ENCODE measurements around the gene PLEKHG3. TPM values are rescaled to one million over a fixed set of nuclear protein-coding genes. Genes with fewer than 3 reads are reported as not detected.

Gene PLEKHG3
- polyA plus RNA-seq, 1 donor (not counting 4 experiments of a cell fraction or from before 2014, with no cell fraction given) = 71.0 TPM

DNA sequence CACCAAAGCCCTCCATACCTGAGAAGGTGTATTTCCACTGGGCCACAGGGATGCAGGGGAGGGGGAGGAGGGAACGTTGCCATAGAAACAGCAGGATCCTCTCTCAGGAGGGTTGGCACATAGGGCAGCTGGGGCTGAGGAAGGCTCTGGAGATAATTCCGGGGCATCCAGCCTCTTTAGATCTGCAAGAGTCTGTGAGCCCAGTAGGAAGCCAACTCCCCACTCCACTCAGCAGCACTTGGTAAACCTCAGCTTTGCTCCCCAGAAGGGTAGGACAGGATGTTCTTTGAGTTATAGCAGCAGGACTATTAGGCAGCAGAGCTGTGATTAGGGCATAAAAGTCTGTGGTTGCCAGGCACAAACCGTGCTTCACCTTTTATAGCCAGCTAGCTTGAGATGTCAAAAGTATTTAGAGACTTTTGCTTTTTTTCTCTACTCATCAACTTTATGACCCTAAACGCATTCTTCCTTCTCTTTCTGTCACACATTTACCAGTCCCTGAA lies 7.8 kb upstream of the PLEKHG3 start:
- no peak overlapping the region for H2AFZ ChIP-seq (ENCODE audit: control insufficient read depth, low read length)
- H3K9ac ChIP-seq (ENCODE audit: control insufficient read depth, extremely low read depth, insufficient read depth, low read length) = no peak overlapping the region
- no peaks in the 10 kb centered on the region for H3K27me3 ChIP-seq (ENCODE audit: control insufficient read depth, extremely low read depth, insufficient read depth, low read length)
- no peak for DNase-seq (ENCODE audit: low read depth, low spot score)
- no peaks in the 10 kb centered on the region for H3K9me3 ChIP-seq (ENCODE audit: control insufficient read depth, low read depth, low read length)
- H3K27ac ChIP-seq (ENCODE audit: control insufficient read depth, insufficient read depth, low read length) = no peak overlapping the region
- TF ChIP-seq, protein P1, sequence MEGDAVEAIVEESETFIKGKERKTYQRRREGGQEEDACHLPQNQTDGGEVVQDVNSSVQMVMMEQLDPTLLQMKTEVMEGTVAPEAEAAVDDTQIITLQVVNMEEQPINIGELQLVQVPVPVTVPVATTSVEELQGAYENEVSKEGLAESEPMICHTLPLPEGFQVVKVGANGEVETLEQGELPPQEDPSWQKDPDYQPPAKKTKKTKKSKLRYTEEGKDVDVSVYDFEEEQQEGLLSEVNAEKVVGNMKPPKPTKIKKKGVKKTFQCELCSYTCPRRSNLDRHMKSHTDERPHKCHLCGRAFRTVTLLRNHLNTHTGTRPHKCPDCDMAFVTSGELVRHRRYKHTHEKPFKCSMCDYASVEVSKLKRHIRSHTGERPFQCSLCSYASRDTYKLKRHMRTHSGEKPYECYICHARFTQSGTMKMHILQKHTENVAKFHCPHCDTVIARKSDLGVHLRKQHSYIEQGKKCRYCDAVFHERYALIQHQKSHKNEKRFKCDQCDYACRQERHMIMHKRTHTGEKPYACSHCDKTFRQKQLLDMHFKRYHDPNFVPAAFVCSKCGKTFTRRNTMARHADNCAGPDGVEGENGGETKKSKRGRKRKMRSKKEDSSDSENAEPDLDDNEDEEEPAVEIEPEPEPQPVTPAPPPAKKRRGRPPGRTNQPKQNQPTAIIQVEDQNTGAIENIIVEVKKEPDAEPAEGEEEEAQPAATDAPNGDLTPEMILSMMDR (optimal IDR thresholded peaks at IDR 0.05 in 1 of 3, IDR thresholded peaks at IDR 0.05 in 1 of 3, conservative IDR thresholded peaks at IDR 0.05 in 1 of 3; ENCODE audit: extremely low read depth in 1 of 3, insufficient read depth in 2 of 3, low read length in 3 of 3) = no peak
- no peak for TF ChIP-seq EZH2 (IDR thresholded peaks at IDR 0.05; ENCODE audit: low read length)
- H3K4me1 ChIP-seq (ENCODE audit: control insufficient read depth, extremely low read depth, insufficient read depth, low read length) = peaks cover 22% of the 10 kb centered on the region
- H3K9me1 ChIP-seq (ENCODE audit: control insufficient read depth, extremely low read depth, insufficient read depth, low read length) = no peaks in the 10 kb centered on the region
- dilution Hi-C loops (cut with MboI; ENCODE audit: extremely low pct_ligation_motif_present, low sequenced_read_pairs) = no loop called here
- H3K4me3 ChIP-seq (ENCODE audit: control insufficient read depth in 2 of 3, extremely low read depth in 1 of 3, insufficient read depth in 2 of 3, low read depth in 1 of 3, low read length in 3 of 3) = no peak overlapping the region
- no peaks in the 10 kb centered on the region for H4K20me1 ChIP-seq (ENCODE audit: control insufficient read depth, extremely low read depth, insufficient read depth, low read length)
- no peaks in the 10 kb centered on the region for H3K36me3 ChIP-seq (ENCODE audit: control insufficient read depth in 2 of 2, extremely low read depth in 1 of 2, insufficient read depth in 2 of 2, low read length in 2 of 2)
- no peak overlapping the region for H3K4me2 ChIP-seq (ENCODE audit: control insufficient read depth, extremely low read depth, insufficient read depth, low read depth, low read length)
- FAIRE-seq = no peak
- no peaks in the 10 kb centered on the region for H3K79me2 ChIP-seq (ENCODE audit: control insufficient read depth, insufficient read depth, low read length)

DNA sequence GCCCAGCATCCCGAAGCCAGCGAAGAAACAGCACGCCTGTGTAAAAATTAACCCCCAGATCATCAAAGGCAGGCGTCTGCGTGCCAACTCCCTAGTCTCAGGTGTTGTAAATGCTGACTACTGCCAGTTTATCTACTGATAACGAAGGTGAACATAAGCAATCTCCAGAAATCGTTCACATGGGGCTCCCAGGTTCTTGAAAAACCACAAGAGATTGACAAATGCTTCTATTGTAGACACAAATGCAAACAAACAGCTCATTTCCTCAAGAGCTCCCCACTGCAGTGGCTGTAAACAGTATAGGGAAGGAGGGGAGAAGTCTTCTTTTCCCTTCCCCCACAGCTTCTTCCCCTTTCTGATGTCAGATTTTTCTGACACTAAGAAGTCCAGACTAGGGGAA lies 5.3 kb upstream of the PLEKHG3 start:
- DNase-seq (ENCODE audit: low read depth, low spot score) = no peak

More for the DNA sequence above, 5.3 kb upstream of the PLEKHG3 start:
- Histone ChIP-seq H3K9me1 (ENCODE audit: control insufficient read depth, extremely low read depth, insufficient read depth, low read length) (no peaks in the 10 kb centered on the region), H3K27ac (ENCODE audit: control insufficient read depth, insufficient read depth, low read length) (no peak overlapping the region), H3K9ac (ENCODE audit: control insufficient read depth, extremely low read depth, insufficient read depth, low read length) (no peak overlapping the region), H3K4me3 (ENCODE audit: control insufficient read depth in 2 of 3, extremely low read depth in 1 of 3, insufficient read depth in 2 of 3, low read depth in 1 of 3, low read length in 3 of 3) (no peak overlapping the region), H3K79me2 (ENCODE audit: control insufficient read depth, insufficient read depth, low read length) (peaks cover 1% of the 10 kb centered on the region), H3K4me1 (ENCODE audit: control insufficient read depth, extremely low read depth, insufficient read depth, low read length) (peaks cover 33% of the 10 kb centered on the region), H3K27me3 (ENCODE audit: control insufficient read depth, extremely low read depth, insufficient read depth, low read length) (no peaks in the 10 kb centered on the region), H4K20me1 (ENCODE audit: control insufficient read depth, extremely low read depth, insufficient read depth, low read length) (no peaks in the 10 kb centered on the region), H2AFZ (ENCODE audit: control insufficient read depth, low read length) (no peak overlapping the region), H3K36me3 (ENCODE audit: control insufficient read depth in 2 of 2, extremely low read depth in 1 of 2, insufficient read depth in 2 of 2, low read length in 2 of 2) (no peaks in the 10 kb centered on the region), H3K9me3 (ENCODE audit: control insufficient read depth, low read depth, low read length) (no peaks in the 10 kb centered on the region), H3K4me2 (ENCODE audit: control insufficient read depth, extremely low read depth, insufficient read depth, low read depth, low read length) (peak overlapping the region; percentile 40)
- dilution Hi-C loops (cut with MboI; ENCODE audit: extremely low pct_ligation_motif_present, low sequenced_read_pairs) = no loop called here
- TF ChIP-seq, protein P1 (optimal IDR thresholded peaks at IDR 0.05 in 1 of 3, IDR thresholded peaks at IDR 0.05 in 1 of 3, conservative IDR thresholded peaks at IDR 0.05 in 1 of 3; ENCODE audit: extremely low read depth in 1 of 3, insufficient read depth in 2 of 3, low read length in 3 of 3) = no peak
- no peak for TF ChIP-seq EZH2 (IDR thresholded peaks at IDR 0.05; ENCODE audit: low read length)
- peak; percentile 71 for FAIRE-seq

Measured in keratinocyte (primary cell).